ENCODE results near the gene USB1. TPM values are rescaled to one million over a fixed set of nuclear protein-coding genes. Genes with fewer than 3 reads are reported as not detected.

The USB1 gene
- total RNA-seq, 1 donor from 2014 or later: 100.0 TPM

GRCh38 chr16:58034128-58034685, 33.0 kb downstream of the USB1 start:
- Histone ChIP-seq H2AFZ (ENCODE audit: low read depth, low read length) (no peak overlapping the region), H3K9ac (ENCODE audit: low read length) (no peak overlapping the region), H3K36me3 (ENCODE audit: insufficient read depth, low read length) (no peaks in the 10 kb centered on the region), H3K4me1 (ENCODE audit: insufficient read depth, low read length) (no peaks in the 10 kb centered on the region), H3K4me3 (ENCODE audit: insufficient read depth, low read depth, low read length) (no peak overlapping the region), H3K9me3 (ENCODE audit: insufficient read depth, low read depth, low read length) (no peaks in the 10 kb centered on the region), H3K27ac (ENCODE audit: low read depth, low read length) (no peak overlapping the region), H4K20me1 (ENCODE audit: insufficient read depth, low read length) (no peaks in the 10 kb centered on the region), H3K4me2 (ENCODE audit: low read length) (no peak overlapping the region), H3K27me3 (ENCODE audit: insufficient read depth, low read length) (no peaks in the 10 kb centered on the region), H3K79me2 (ENCODE audit: insufficient read depth, low read length) (no peaks in the 10 kb centered on the region)
- Mint-ChIP-seq H3K36me3 (ENCODE audit: low read depth, unreplicated experiment) (peaks cover 4% of the 10 kb centered on the region), H3K9me3 (ENCODE audit: unreplicated experiment) (no peaks in the 10 kb centered on the region), H3K4me1 (ENCODE audit: low read depth, unreplicated experiment) (no peaks in the 10 kb centered on the region), H3K27ac (ENCODE audit: unreplicated experiment) (no peak overlapping the region), H3K4me3 (ENCODE audit: unreplicated experiment) (no peak overlapping the region), H3K27me3 (ENCODE audit: low read depth, unreplicated experiment) (peaks cover 2% of the 10 kb centered on the region)
- DNase-seq (ENCODE audit: low read depth) (no peak), FAIRE-seq (no peak)
- TF ChIP-seq CTCF (IDR thresholded peaks at IDR 0.05; ENCODE audit: insufficient read depth, low read depth, low read length): no peak
- TF ChIP-seq EZH2 (IDR thresholded peaks at IDR 0.05; ENCODE audit: insufficient read depth, low read length): no peak

DNA sequence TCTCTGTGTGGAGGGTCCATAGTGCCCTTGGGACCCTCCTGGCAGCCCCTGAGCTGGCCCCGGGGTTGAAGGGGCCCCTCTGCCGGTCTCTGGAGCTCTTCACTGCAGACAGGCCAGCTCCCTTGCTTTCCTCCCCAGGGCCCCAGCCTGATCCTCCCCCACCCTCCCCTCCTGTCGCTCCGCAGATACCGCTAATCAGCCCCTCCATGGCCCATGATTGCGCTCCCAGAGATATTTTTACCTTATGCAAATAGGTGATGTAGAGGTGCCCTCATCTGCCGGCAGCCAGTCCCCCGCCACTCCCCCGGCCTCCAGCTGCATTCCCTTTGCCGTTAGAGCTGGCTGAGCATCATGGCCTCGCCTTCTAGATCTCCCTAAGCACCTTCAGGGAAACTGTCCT, 33.6 kb downstream of the USB1 start:
- H3K36me3 Mint-ChIP-seq (ENCODE audit: low read depth, unreplicated experiment): peaks cover 7% of the 10 kb centered on the region
- no peaks in the 10 kb centered on the region for H3K9me3 Mint-ChIP-seq (ENCODE audit: unreplicated experiment)
- no peak overlapping the region for H3K4me3 ChIP-seq (ENCODE audit: insufficient read depth, low read depth, low read length)
- peaks cover 2% of the 10 kb centered on the region for H3K27me3 Mint-ChIP-seq (ENCODE audit: low read depth, unreplicated experiment)
- no peak for TF ChIP-seq EZH2 (IDR thresholded peaks at IDR 0.05; ENCODE audit: insufficient read depth, low read length)
- TF ChIP-seq CTCF (IDR thresholded peaks at IDR 0.05; ENCODE audit: insufficient read depth, low read depth, low read length): no peak
- no peak overlapping the region for H3K27ac ChIP-seq (ENCODE audit: low read depth, low read length)
- H3K4me2 ChIP-seq (ENCODE audit: low read length): no peak overlapping the region
- no peaks in the 10 kb centered on the region for H3K27me3 ChIP-seq (ENCODE audit: insufficient read depth, low read length)
- no peaks in the 10 kb centered on the region for H3K79me2 ChIP-seq (ENCODE audit: insufficient read depth, low read length)
- FAIRE-seq (no peak), DNase-seq (ENCODE audit: low read depth) (no peak)
- no peaks in the 10 kb centered on the region for H3K4me1 ChIP-seq (ENCODE audit: insufficient read depth, low read length)
- H4K20me1 ChIP-seq (ENCODE audit: insufficient read depth, low read length): no peaks in the 10 kb centered on the region
- no peaks in the 10 kb centered on the region for H3K36me3 ChIP-seq (ENCODE audit: insufficient read depth, low read length)
- H3K9ac ChIP-seq (ENCODE audit: low read length): no peak overlapping the region
- H3K4me3 Mint-ChIP-seq (ENCODE audit: unreplicated experiment): no peak overlapping the region
- no peaks in the 10 kb centered on the region for H3K4me1 Mint-ChIP-seq (ENCODE audit: low read depth, unreplicated experiment)
- no peak overlapping the region for H3K27ac Mint-ChIP-seq (ENCODE audit: unreplicated experiment)
- no peak overlapping the region for H2AFZ ChIP-seq (ENCODE audit: low read depth, low read length)
- H3K9me3 ChIP-seq (ENCODE audit: insufficient read depth, low read depth, low read length): no peaks in the 10 kb centered on the region

DNA sequence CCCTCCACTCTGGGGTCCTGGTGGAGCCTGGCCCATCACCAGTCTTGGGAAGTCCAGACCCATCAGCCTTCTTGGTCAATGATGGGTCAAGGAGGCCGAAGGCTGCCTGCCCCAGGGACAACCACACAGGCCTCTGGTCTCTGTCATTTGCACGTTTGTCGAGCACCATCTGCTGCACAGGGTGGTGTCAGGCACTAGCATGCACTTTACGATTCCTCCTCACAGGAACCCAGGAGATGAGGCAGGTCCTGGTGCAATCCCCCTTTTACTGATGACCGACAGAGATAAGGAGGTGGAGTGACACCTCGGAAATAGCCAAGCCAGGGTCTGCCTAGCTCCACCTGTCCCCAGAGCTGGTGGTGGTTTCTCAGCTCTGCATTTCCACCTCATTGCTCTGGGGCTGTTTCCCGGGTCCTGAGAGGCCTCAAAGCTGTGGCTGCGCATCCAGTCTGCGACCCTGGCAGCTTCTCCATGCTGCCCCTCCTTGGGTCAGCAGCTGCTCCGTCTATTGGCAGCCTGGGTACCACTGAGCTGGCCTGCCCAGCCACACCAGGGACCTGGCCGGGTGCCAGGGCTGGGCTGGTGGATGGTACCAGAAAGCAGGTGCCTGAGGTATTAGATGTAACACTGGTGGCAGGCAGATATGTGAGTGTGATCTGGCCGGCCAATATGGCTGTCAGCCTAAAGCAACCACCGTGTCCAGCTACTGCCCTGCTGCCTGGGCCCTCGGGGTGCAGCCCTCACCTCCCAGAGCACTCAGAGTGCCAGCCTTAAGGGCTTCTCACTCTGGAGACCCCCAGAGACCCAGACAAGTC, 34.4 kb downstream of the USB1 start:
- no peak overlapping the region for H3K4me2 ChIP-seq (ENCODE audit: low read length)
- H4K20me1 ChIP-seq (ENCODE audit: insufficient read depth, low read length): no peaks in the 10 kb centered on the region
- no peaks in the 10 kb centered on the region for H3K4me1 Mint-ChIP-seq (ENCODE audit: low read depth, unreplicated experiment)
- no peaks in the 10 kb centered on the region for H3K9me3 Mint-ChIP-seq (ENCODE audit: unreplicated experiment)
- no peaks in the 10 kb centered on the region for H3K79me2 ChIP-seq (ENCODE audit: insufficient read depth, low read length)
- H3K27me3 ChIP-seq (ENCODE audit: insufficient read depth, low read length): no peaks in the 10 kb centered on the region
- no peak overlapping the region for H3K9ac ChIP-seq (ENCODE audit: low read length)
- H2AFZ ChIP-seq (ENCODE audit: low read depth, low read length): no peak overlapping the region
- H3K27ac Mint-ChIP-seq (ENCODE audit: unreplicated experiment): no peak overlapping the region
- H3K4me3 Mint-ChIP-seq (ENCODE audit: unreplicated experiment): no peak overlapping the region
- H3K4me1 ChIP-seq (ENCODE audit: insufficient read depth, low read length): no peaks in the 10 kb centered on the region
- no peak for TF ChIP-seq EZH2 (IDR thresholded peaks at IDR 0.05; ENCODE audit: insufficient read depth, low read length)
- no peak for TF ChIP-seq CTCF (IDR thresholded peaks at IDR 0.05; ENCODE audit: insufficient read depth, low read depth, low read length)
- FAIRE-seq (no peak), DNase-seq (ENCODE audit: low read depth) (no peak)
- H3K27ac ChIP-seq (ENCODE audit: low read depth, low read length): no peak overlapping the region
- H3K9me3 ChIP-seq (ENCODE audit: insufficient read depth, low read depth, low read length): no peaks in the 10 kb centered on the region
- H3K36me3 Mint-ChIP-seq (ENCODE audit: low read depth, unreplicated experiment): peaks cover 7% of the 10 kb centered on the region
- no peaks in the 10 kb centered on the region for H3K36me3 ChIP-seq (ENCODE audit: insufficient read depth, low read length)
- H3K27me3 Mint-ChIP-seq (ENCODE audit: low read depth, unreplicated experiment): peaks cover 2% of the 10 kb centered on the region
- H3K4me3 ChIP-seq (ENCODE audit: insufficient read depth, low read depth, low read length): no peak overlapping the region

Data from astrocyte (in vitro differentiated cells and primary cell).